GM12878 (cell line): ENCODE measurements around the gene SENP7. TPM values are rescaled to one million over a fixed set of nuclear protein-coding genes. Genes with fewer than 3 reads are reported as not detected.

Experiments used
- ATAC-seq: fragments of 200-7000 bp; cut with Tn5 transposase; 3 replicates; pipeline ENCODE4 v1.9.1; 2020; ENCODE audit warnings: mild to moderate bottlenecking, moderate library complexity
- BruUV-seq: library from RNA; stranded (reverse); fragments of 400-500 nt; replicated peaks from 2 replicates; lab custom pipeline; 2021; lab: Mats Ljungman, UMichigan
- CTCF ChIA-PET: fragments of 300-600 bp; sonication (Branson Sonifier 250); formaldehyde crosslinking; extraction: SDS; loops from one replicate; lab custom pipeline; 2021; ENCODE audit warnings: inconsistent platforms; lab: Yijun Ruan, JAX
- POLR2A ChIA-PET: fragments of 350-600 bp; formaldehyde crosslinking; extraction: SDS; loops from one replicate; lab custom pipeline; 2021; ENCODE audit warnings: inconsistent platforms; lab: Charles Lee
- RAD21 ChIA-PET: fragments of 300-600 bp; sonication (Branson Sonifier 250); formaldehyde crosslinking; loops from one replicate; lab custom pipeline; 2023; ENCODE audit warnings: antibody characterized with exemption; ENCODE audit not compliant: unreplicated experiment; lab: Charles Lee
- SMC1A ChIA-PET: fragments of 300-600 bp; sonication (Branson Sonifier 250); formaldehyde crosslinking; loops from one replicate; lab custom pipeline; 2023; ENCODE audit not compliant: unreplicated experiment, uncharacterized antibody; lab: Charles Lee
- DNase-seq: peaks from one replicate; pipeline ENCODE4 v3.0.0-alpha.2; 2011; ENCODE audit warnings: low read depth, low spot score
- FAIRE-seq: peaks from 3 replicates; lab custom pipeline; 2011; peaks lifted over from hg19 to GRCh38; lab: Jason Lieb, UNC
- H2AFZ ChIP-seq: 2 replicates; pipeline ENCODE4 v1.6.0; 2011; ENCODE audit warnings: low read depth, low read length, control low read depth; ENCODE audit not compliant: control insufficient read depth
- H3K27ac ChIP-seq: 2 replicates; pipeline ENCODE4 v1.5.1; 2011; ENCODE audit warnings: control low read depth; ENCODE audit not compliant: control insufficient read depth, insufficient read depth
- H3K27me3 ChIP-seq, 2 experiments: replicated peaks in 1 of 2; 2 replicates each; pipeline versions ENCODE4 v1.6.0 to v1.6.1; 2011; ENCODE audit warnings: low read length in 1 of 2; ENCODE audit not compliant: control insufficient read depth in 2 of 2, insufficient read depth in 2 of 2
- H3K36me3 ChIP-seq, 2 experiments: 2 replicates each; pipeline ENCODE4 v1.5.1; 2011; ENCODE audit warnings: low read length in 1 of 2; ENCODE audit not compliant: control insufficient read depth in 2 of 2, insufficient read depth in 2 of 2
- H3K4me1 ChIP-seq: 2 replicates; pipeline ENCODE4 v1.6.1; 2011; ENCODE audit warnings: mild to moderate bottlenecking, low read length, moderate library complexity, mixed read lengths; ENCODE audit not compliant: control insufficient read depth, insufficient read depth
- H3K4me2 ChIP-seq: 2 replicates; pipeline ENCODE4 v1.6.0; 2011; ENCODE audit warnings: control low read depth; ENCODE audit not compliant: control insufficient read depth, insufficient read depth
- H3K4me3 ChIP-seq: fragments of 200-600 bp; sonication (generic); 2 replicates; pipeline ENCODE4 v1.5.1; 2016
- H3K79me2 ChIP-seq: 2 replicates; pipeline ENCODE4 v1.6.0; 2011; ENCODE audit warnings: low read length; ENCODE audit not compliant: control insufficient read depth, insufficient read depth
- H3K9ac ChIP-seq: 2 replicates; pipeline ENCODE4 v1.8.0; 2011; ENCODE audit warnings: low read length, control low read depth, mixed read lengths; ENCODE audit not compliant: control insufficient read depth, insufficient read depth
- H3K9me3 ChIP-seq: replicated peaks from 3 replicates; pipeline ENCODE4 v1.5.1; 2011; ENCODE audit warnings: mild to moderate bottlenecking, low read length; ENCODE audit not compliant: control insufficient read depth, insufficient read depth
- H4K20me1 ChIP-seq: 2 replicates; pipeline ENCODE4 v1.6.0; 2011; ENCODE audit not compliant: control insufficient read depth, insufficient read depth
- CHD1 ChIP-seq: IDR thresholded peaks from 2 replicates; pipeline ENCODE4 v1.6.1; 2012; ENCODE audit warnings: low read depth, low read length, improper control_type of control experiment
- CTCF ChIP-seq, 3 experiments: IDR thresholded peaks in 2 of 3; conservative IDR thresholded peaks in 1 of 3; 2 replicates each; pipeline ENCODE4 v1.5.1; 2011; ENCODE audit warnings: low read depth in 3 of 3, low read length in 3 of 3, mild to moderate bottlenecking in 3 of 3, control low read depth in 2 of 3, moderate library complexity in 2 of 3, inconsistent platforms in 1 of 3, mixed read lengths in 1 of 3; ENCODE audit not compliant: control insufficient read depth in 2 of 3, insufficient read depth in 1 of 3; ENCODE audit errors: extremely low read depth in 1 of 3
- EGR1 ChIP-seq, 2 experiments: IDR thresholded peaks; 1 replicate in 1 of 2; 2 replicates in 1 of 2; pipeline ENCODE4 v1.6.1; 2011 to 2012; ENCODE audit warnings: low read depth in 2 of 2, low read length in 2 of 2, borderline replicate concordance in 1 of 2, mild to moderate bottlenecking in 1 of 2, moderate library complexity in 1 of 2
- ESRRA ChIP-seq: IDR thresholded peaks from 2 replicates; pipeline ENCODE4 v1.6.1; 2012; ENCODE audit warnings: mild to moderate bottlenecking, low read length, improper control_type of control experiment
- GABPA ChIP-seq: IDR thresholded peaks from 2 replicates; pipeline ENCODE4 v1.6.1; 2014; ENCODE audit warnings: antibody characterized with exemption, low read depth, mild to moderate bottlenecking, inconsistent platforms
- HDGF ChIP-seq: fragments of 450-650 bp; IDR thresholded peaks from 2 replicates; pipeline ENCODE4 v1.6.1; 2016; ENCODE audit warnings: antibody characterized with exemption
- MEF2A ChIP-seq: IDR thresholded peaks from 2 replicates; pipeline ENCODE4 v1.6.1; 2011; ENCODE audit warnings: low read depth, mild to moderate bottlenecking, low read length, moderate library complexity; ENCODE audit not compliant: insufficient read depth
- MTA3 ChIP-seq: IDR thresholded peaks from 2 replicates; pipeline ENCODE4 v1.6.1; 2012; ENCODE audit warnings: low read length, inconsistent platforms, borderline replicate concordance
- NFIC ChIP-seq: IDR thresholded peaks from 2 replicates; pipeline ENCODE4 v1.6.1; 2012; ENCODE audit warnings: low read depth, mild to moderate bottlenecking, inconsistent platforms, low read length, moderate library complexity
- NFYA ChIP-seq: IDR thresholded peaks from 2 replicates; pipeline ENCODE4 v1.6.1; 2011; ENCODE audit warnings: low read depth, mild to moderate bottlenecking, low read length, improper control_type of control experiment, borderline replicate concordance
- POLR2AphosphoS2 ChIP-seq: IDR thresholded peaks from 2 replicates; pipeline ENCODE4 v1.6.1; 2011; ENCODE audit warnings: low read depth, mild to moderate bottlenecking, low read length, improper control_type of control experiment, moderate library complexity
- RAD51 ChIP-seq: fragments of 450-650 bp; IDR thresholded peaks from 2 replicates; pipeline ENCODE4 v1.6.1; 2016; ENCODE audit warnings: moderate library complexity, mild to moderate bottlenecking, inconsistent platforms
- STAT1 ChIP-seq: fragments of 450-650 bp; conservative IDR thresholded peaks from 2 replicates; pipeline ENCODE4 v1.6.1; 2014; ENCODE audit warnings: antibody characterized with exemption, mild to moderate bottlenecking
- ZBTB4 ChIP-seq: fragments of 450-650 bp; formaldehyde crosslinking; IDR thresholded peaks from 2 replicates; pipeline ENCODE4 v1.4.0; 2022; ENCODE audit warnings: mild to moderate bottlenecking, moderate library complexity
- WGBS: methylation state at CpG from one replicate; pipeline ENCODE4 v1.1.6; 2016; ENCODE audit warnings: low lambda C conversion rate; ENCODE audit not compliant: insufficient replicate concordance, insufficient coverage; ENCODE audit errors: missing lambda C conversion rate; 5-methylcytosine and 5-hydroxymethylcytosine counted together
- in situ Hi-C: fragments of 300-500 bp; cut with MboI; formaldehyde crosslinking; loops from 9 replicates; pipeline ENCODE4 v1.14.3; 2018; ENCODE audit warnings: mixed read lengths
- intact Hi-C: fragments of 100-400 bp; cut with micrococcal nuclease; formaldehyde crosslinking; loops from one replicate; pipeline ENCODE4 v1.14.2; 2022; ENCODE audit not compliant: unreplicated experiment
- polyA plus RNA-seq, 11 experiments: library from polyadenylated mRNA; depleted of rRNA in 4 of 11; unstranded in 6 of 11; stranded (reverse) in 5 of 11; fragments of >200 nt; fragmentation: Nextera tagmentation in 4 of 11; fragmentation: Illumina TruSeq in 1 of 11; extraction: Ambion mirVana in 4 of 11; extraction: Trizol in 1 of 11; gene quantifications; 1 replicate in 1 of 11; 2 replicates in 10 of 11; pipeline versions ENCODE4 v1.2.1 to v1.2.3, GENCODE V29; 2011 to 2016; ENCODE audit warnings: inconsistent platforms in 2 of 11, missing spikeins in 2 of 11, low read depth in 1 of 11
- total RNA-seq, 4 experiments: library from RNA; depleted of rRNA in 3 of 4; stranded (reverse); fragments of >200 nt in 3 of 4; fragmentation: Illumina TruSeq in 1 of 4; extraction: Trizol in 1 of 4; gene quantifications; 2 replicates each; pipeline versions ENCODE4 v1.2.1 to v1.2.3, GENCODE V29; 2013 to 2021
- TF ChIP-seq, protein P1 (sequence below): IDR thresholded peaks from 2 replicates; pipeline ENCODE4 v1.6.1; 2012; ENCODE audit warnings: mild to moderate bottlenecking, low read depth, low read length

Gene SENP7
- total and polyA plus RNA-seq, 10 of the 15 experiments (the other 5 are each of a cell fraction or from before 2014, with no cell fraction given): 2.6 to 14.7 (median 8.3) TPM

DNA sequence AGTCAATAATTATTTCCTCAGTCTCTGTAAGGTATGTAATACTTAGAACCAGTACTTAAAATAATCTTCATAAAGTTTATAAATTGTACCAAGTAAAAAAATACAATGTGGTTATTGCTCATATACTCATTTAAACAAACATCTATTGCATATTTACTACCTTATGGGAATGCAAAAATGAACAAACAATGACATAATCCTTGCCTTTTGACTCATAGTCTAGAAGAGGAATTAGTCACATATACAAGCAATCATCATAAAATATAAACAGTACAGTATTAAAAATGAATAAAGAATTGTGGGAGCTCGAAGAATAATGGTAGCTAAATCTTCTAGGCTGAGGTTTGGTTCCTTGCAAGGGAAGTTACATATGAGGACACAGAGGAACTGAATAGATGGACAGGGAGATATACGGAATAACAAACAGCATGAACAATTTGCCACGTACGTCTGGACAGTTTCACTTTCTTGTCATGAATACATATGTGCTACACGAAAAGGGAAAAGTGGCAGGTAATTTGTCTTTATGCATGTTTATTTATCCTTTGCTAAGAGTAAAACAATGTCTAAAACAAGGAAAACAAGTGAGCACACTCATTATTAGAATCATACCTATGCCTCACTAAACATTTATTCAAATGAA, 209.8 kb downstream of the SENP7 start:
- in situ Hi-C loops (no loop called here), intact Hi-C loops (no loop called here)
- Histone ChIP-seq H3K27me3 (no peaks in the 10 kb centered on the region), H3K9me3 (no peaks in the 10 kb centered on the region; the same call in 2 of the 3 replicates), H4K20me1 (no peaks in the 10 kb centered on the region), H3K36me3 (no peaks in the 10 kb centered on the region), H3K4me3 (no peak overlapping the region), H3K27ac (no peak overlapping the region), H3K4me2 (peak overlapping the region; percentile 30; the same call in 1 of the 2 replicates), H3K79me2 (no peaks in the 10 kb centered on the region), H2AFZ (peak overlapping the region; percentile 2; the same call in 1 of the 2 replicates), H3K4me1 (no peaks in the 10 kb centered on the region), H3K9ac (no peak overlapping the region)
- WGBS: 0% methylated on average over 5 of the region's 5 CpGs
- FAIRE-seq (no peak), DNase-seq (no peak), ATAC-seq (peak; percentile 74)
- SMC1A ChIA-PET: interaction anchor here (0.5 to 1.0 kb wide), 3 partner anchors 22 to 562 kb away, joined by 3 read pairs; no protein-coding TSS in a partner anchor
- CTCF ChIA-PET: no interaction called here
- POLR2A ChIA-PET: no interaction called here
- BruUV-seq: no TSS peak
- RAD21 ChIA-PET: no interaction called here
- TF ChIP-seq CHD1 (no peak), ZBTB4 (no peak), POLR2AphosphoS2 (no peak), STAT1 (no peak), CTCF (IDR thresholded peaks at IDR 0.05 in 2 of 3, conservative IDR thresholded peaks at IDR 0.05 in 1 of 3; ENCODE audit: control insufficient read depth in 2 of 3, extremely low read depth in 1 of 3, insufficient read depth in 1 of 3, low read depth in 3 of 3, low read length in 3 of 3) (no peak), HDGF (no peak), MTA3 (0 out of 2 replicates have a peak, but pooled peaks have one; percentile 76), RAD51 (no peak), GABPA (peak; percentile 76; the same call in 1 of the 2 replicates), ESRRA (no peak), NFIC (peak; percentile 98), EGR1 (IDR thresholded peaks at IDR 0.05; ENCODE audit: borderline replicate concordance in 1 of 2, low read depth in 2 of 2, low read length in 2 of 2) (no peak), MEF2A (peak; percentile 72; the same call in 1 of the 2 replicates), NFYA (no peak)
- TF ChIP-seq, protein P1, sequence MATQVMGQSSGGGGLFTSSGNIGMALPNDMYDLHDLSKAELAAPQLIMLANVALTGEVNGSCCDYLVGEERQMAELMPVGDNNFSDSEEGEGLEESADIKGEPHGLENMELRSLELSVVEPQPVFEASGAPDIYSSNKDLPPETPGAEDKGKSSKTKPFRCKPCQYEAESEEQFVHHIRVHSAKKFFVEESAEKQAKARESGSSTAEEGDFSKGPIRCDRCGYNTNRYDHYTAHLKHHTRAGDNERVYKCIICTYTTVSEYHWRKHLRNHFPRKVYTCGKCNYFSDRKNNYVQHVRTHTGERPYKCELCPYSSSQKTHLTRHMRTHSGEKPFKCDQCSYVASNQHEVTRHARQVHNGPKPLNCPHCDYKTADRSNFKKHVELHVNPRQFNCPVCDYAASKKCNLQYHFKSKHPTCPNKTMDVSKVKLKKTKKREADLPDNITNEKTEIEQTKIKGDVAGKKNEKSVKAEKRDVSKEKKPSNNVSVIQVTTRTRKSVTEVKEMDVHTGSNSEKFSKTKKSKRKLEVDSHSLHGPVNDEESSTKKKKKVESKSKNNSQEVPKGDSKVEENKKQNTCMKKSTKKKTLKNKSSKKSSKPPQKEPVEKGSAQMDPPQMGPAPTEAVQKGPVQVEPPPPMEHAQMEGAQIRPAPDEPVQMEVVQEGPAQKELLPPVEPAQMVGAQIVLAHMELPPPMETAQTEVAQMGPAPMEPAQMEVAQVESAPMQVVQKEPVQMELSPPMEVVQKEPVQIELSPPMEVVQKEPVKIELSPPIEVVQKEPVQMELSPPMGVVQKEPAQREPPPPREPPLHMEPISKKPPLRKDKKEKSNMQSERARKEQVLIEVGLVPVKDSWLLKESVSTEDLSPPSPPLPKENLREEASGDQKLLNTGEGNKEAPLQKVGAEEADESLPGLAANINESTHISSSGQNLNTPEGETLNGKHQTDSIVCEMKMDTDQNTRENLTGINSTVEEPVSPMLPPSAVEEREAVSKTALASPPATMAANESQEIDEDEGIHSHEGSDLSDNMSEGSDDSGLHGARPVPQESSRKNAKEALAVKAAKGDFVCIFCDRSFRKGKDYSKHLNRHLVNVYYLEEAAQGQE: no peak
